ENCODE data around the gene TBL3. TPM values are rescaled to one million over a fixed set of nuclear protein-coding genes. Genes with fewer than 3 reads are reported as not detected.
"Not testable (repeated sequence)": the region's sequence is repeated elsewhere in the genome, so short reads cannot be mapped to it uniquely, and the experiment has no call there.

Gene TBL3
- total RNA-seq, 2 experiments from 2014 or later: 37.6 to 37.9 TPM

GRCh38 chr16:1945559-1946391 lies 26.1 kb upstream of the TBL3 start:
- POLR2A ChIA-PET: interaction anchor here (0.6 kb wide), 1 partner anchor 19 kb away, joined by 3 read pairs; the partner anchor contains the start of gene RPS2
- no peak overlapping the region for H3K4me3 Mint-ChIP-seq

GRCh38 chr16:1946495-1947368 lies 25.1 kb upstream of the TBL3 start:
- no peak overlapping the region for H3K27ac Mint-ChIP-seq
- H3K4me1 Mint-ChIP-seq (ENCODE audit: low read depth): peaks cover 23% of the 10 kb centered on the region
- ChIA-PET CTCF (interaction anchor here (0.8 kb wide), 1 partner anchor 57 kb away, joined by 3 read pairs; no protein-coding TSS in a partner anchor), POLR2A (no interaction called here)
- H3K4me3 Mint-ChIP-seq: no peak overlapping the region
- H3K36me3 Mint-ChIP-seq (ENCODE audit: low read depth): no peaks in the 10 kb centered on the region
- H3K27me3 Mint-ChIP-seq (ENCODE audit: low read depth): no peaks in the 10 kb centered on the region
- ATAC-seq (no peak), DNase-seq (no peak)
- no peaks in the 10 kb centered on the region for H3K9me3 Mint-ChIP-seq (ENCODE audit: insufficient read depth)

More at GRCh38 chr16:1945559-1946391, 26.1 kb upstream of the TBL3 start:
- Mint-ChIP-seq H3K27ac (no peak overlapping the region), H3K4me1 (ENCODE audit: low read depth) (peaks cover 29% of the 10 kb centered on the region), H3K27me3 (ENCODE audit: low read depth) (no peaks in the 10 kb centered on the region), H3K36me3 (ENCODE audit: low read depth) (no peaks in the 10 kb centered on the region), H3K9me3 (ENCODE audit: insufficient read depth) (no peaks in the 10 kb centered on the region)
- CTCF ChIA-PET: no interaction called here
- DNase-seq: no peak
- ATAC-seq: no peak

- CTCF ChIA-PET: interaction anchor here (0.8 kb wide), 1 partner anchor 57 kb away, joined by 3 read pairs; no protein-coding TSS in a partner anchor
- H3K27ac Mint-ChIP-seq: no peak overlapping the region
Observed at GRCh38 chr16:1947369-1947670, 24.5 kb upstream of the TBL3 start.

GRCh38 chr16:1949507-1949906 lies 22.3 kb upstream of the TBL3 start:
- H3K4me3 Mint-ChIP-seq: no peak overlapping the region
- no peak for ATAC-seq
- H3K4me1 Mint-ChIP-seq (ENCODE audit: low read depth): peaks cover 2% of the 10 kb centered on the region
- no peak overlapping the region for H3K27ac Mint-ChIP-seq
- DNase-seq: no peak
- ChIA-PET POLR2A (no interaction called here), CTCF (no interaction called here)
- H3K27me3 Mint-ChIP-seq (ENCODE audit: low read depth): no peaks in the 10 kb centered on the region
- no peaks in the 10 kb centered on the region for H3K36me3 Mint-ChIP-seq (ENCODE audit: low read depth)
- H3K9me3 Mint-ChIP-seq (ENCODE audit: insufficient read depth): no peaks in the 10 kb centered on the region

More at GRCh38 chr16:1947369-1947670, 24.5 kb upstream of the TBL3 start:
- H3K4me1 Mint-ChIP-seq (ENCODE audit: low read depth): peaks cover 17% of the 10 kb centered on the region
- H3K27me3 Mint-ChIP-seq (ENCODE audit: low read depth): no peaks in the 10 kb centered on the region
- no peaks in the 10 kb centered on the region for H3K36me3 Mint-ChIP-seq (ENCODE audit: low read depth)
- no peak overlapping the region for H3K4me3 Mint-ChIP-seq
- POLR2A ChIA-PET: no interaction called here
- no peaks in the 10 kb centered on the region for H3K9me3 Mint-ChIP-seq (ENCODE audit: insufficient read depth)
- DNase-seq (no peak), ATAC-seq (no peak)

- H3K27ac Mint-ChIP-seq: no peak overlapping the region
- H3K4me1 Mint-ChIP-seq (ENCODE audit: low read depth): no peaks in the 10 kb centered on the region
- ChIA-PET CTCF (no interaction called here), POLR2A (interaction anchor here (1.8 to 3.4 kb wide), 2 partner anchors 10 to 15 kb away, joined by 8 to 14 read pairs; partner anchors contain the start of genes NDUFB10 and RPS2)
- H3K9me3 Mint-ChIP-seq (ENCODE audit: insufficient read depth): no peaks in the 10 kb centered on the region
- no peaks in the 10 kb centered on the region for H3K27me3 Mint-ChIP-seq (ENCODE audit: low read depth)
- no peak overlapping the region for H3K4me3 Mint-ChIP-seq
- no peaks in the 10 kb centered on the region for H3K36me3 Mint-ChIP-seq (ENCODE audit: low read depth)
- DNase-seq (no peak), ATAC-seq (no peak)
Observed at GRCh38 chr16:1950047-1950446, 21.8 kb upstream of the TBL3 start.

- H3K36me3 Mint-ChIP-seq (ENCODE audit: low read depth): no peaks in the 10 kb centered on the region
- DNase-seq (no peak), ATAC-seq (no peak)
- H3K27ac Mint-ChIP-seq: no peak overlapping the region
- no peaks in the 10 kb centered on the region for H3K27me3 Mint-ChIP-seq (ENCODE audit: low read depth)
- H3K4me3 Mint-ChIP-seq: no peak overlapping the region
- ChIA-PET POLR2A (interaction anchor here (1.8 to 3.4 kb wide), 2 partner anchors 10 to 15 kb away, joined by 8 to 14 read pairs; partner anchors contain the start of genes NDUFB10 and RPS2), CTCF (no interaction called here)
- no peaks in the 10 kb centered on the region for H3K4me1 Mint-ChIP-seq (ENCODE audit: low read depth)
- H3K9me3 Mint-ChIP-seq (ENCODE audit: insufficient read depth): no peaks in the 10 kb centered on the region
Observed at GRCh38 chr16:1950559-1950958, 21.3 kb upstream of the TBL3 start.

- POLR2A ChIA-PET: interaction anchor here (3.4 kb wide), 1 partner anchor 12 kb away, joined by 14 read pairs; the partner anchor contains the start of gene RPS2
- Mint-ChIP-seq H3K9me3 (ENCODE audit: insufficient read depth) (no peaks in the 10 kb centered on the region), H3K4me3 (no peak overlapping the region), H3K27ac (no peak overlapping the region), H3K27me3 (ENCODE audit: low read depth) (no peaks in the 10 kb centered on the region), H3K36me3 (ENCODE audit: low read depth) (no peaks in the 10 kb centered on the region), H3K4me1 (ENCODE audit: low read depth) (no peaks in the 10 kb centered on the region)
- CTCF ChIA-PET: no interaction called here
- ATAC-seq (no peak), DNase-seq (no peak)
Observed at GRCh38 chr16:1953734-1954133, 18.1 kb upstream of the TBL3 start.

GRCh38 chr16:1957434-1958142 lies 14.3 kb upstream of the TBL3 start:
- H3K36me3 Mint-ChIP-seq (ENCODE audit: low read depth): peaks cover 24% of the 10 kb centered on the region
- CTCF ChIA-PET; DNase-seq; H3K27ac Mint-ChIP-seq; ATAC-seq; H3K27me3 Mint-ChIP-seq (ENCODE audit: low read depth); POLR2A ChIA-PET; H3K9me3 Mint-ChIP-seq (ENCODE audit: insufficient read depth); H3K4me3 Mint-ChIP-seq: not testable (repeated sequence)
- peaks cover 30% of the 10 kb centered on the region for H3K4me1 Mint-ChIP-seq (ENCODE audit: low read depth)

- DNase-seq; POLR2A ChIA-PET; H3K27me3 Mint-ChIP-seq (ENCODE audit: low read depth); H3K27ac Mint-ChIP-seq; H3K4me3 Mint-ChIP-seq; H3K9me3 Mint-ChIP-seq (ENCODE audit: insufficient read depth); ATAC-seq; CTCF ChIA-PET: not testable (repeated sequence)
- H3K4me1 Mint-ChIP-seq (ENCODE audit: low read depth): peaks cover 35% of the 10 kb centered on the region
- peaks cover 29% of the 10 kb centered on the region for H3K36me3 Mint-ChIP-seq (ENCODE audit: low read depth)
Observed at GRCh38 chr16:1958143-1958491, 13.7 kb upstream of the TBL3 start.

- H3K4me3 Mint-ChIP-seq: peak overlapping the region; percentile 95
- CTCF ChIA-PET: no interaction called here
- peak overlapping the region; percentile 95 for H3K27ac Mint-ChIP-seq
- H3K4me1 Mint-ChIP-seq (ENCODE audit: low read depth): peaks cover 40% of the 10 kb centered on the region
- H3K36me3 Mint-ChIP-seq (ENCODE audit: low read depth): peaks cover 36% of the 10 kb centered on the region
- no peak for ATAC-seq
- H3K27me3 Mint-ChIP-seq (ENCODE audit: low read depth): no peaks in the 10 kb centered on the region
- DNase-seq: no peak
- H3K9me3 Mint-ChIP-seq (ENCODE audit: insufficient read depth): no peaks in the 10 kb centered on the region
- POLR2A ChIA-PET: interaction anchor here (2.5 kb wide), 1 partner anchor 12 kb away, joined by 19 read pairs; the partner anchor contains the start of gene TBL3
Observed at GRCh38 chr16:1958715-1959268, 13.1 kb upstream of the TBL3 start.
